Gastroesophageal sphincter (tissue), 3 donors: ENCODE results near the gene BRD1.

Source experiments
- EP300 ChIP-seq: sonication (generic); formaldehyde crosslinking; IDR thresholded peaks from one replicate; pipeline ENCODE4 v1.6.1; 2017; ENCODE audit warnings: antibody characterized with exemption, mild to moderate bottlenecking
- POLR2A ChIP-seq, 2 donors: fragments of 450-650 bp; IDR thresholded peaks; one replicate each; pipeline ENCODE4 v1.6.1; 2017; ENCODE audit warnings: antibody characterized with exemption in 2 of 2, mild to moderate bottlenecking in 2 of 2, moderate library complexity in 1 of 2
- POLR2AphosphoS5 ChIP-seq: sonication (generic); formaldehyde crosslinking; IDR thresholded peaks from one replicate; pipeline ENCODE4 v1.6.1; 2017; ENCODE audit warnings: antibody characterized with exemption
- TF ChIP-seq, protein P1 (sequence below), 4 experiments: fragments of 200-600 bp in 2 of 4; fragments of 450-650 bp in 2 of 4; sonication (generic) in 1 of 4; IDR thresholded peaks; one replicate each; pipeline ENCODE4 v1.5.1; 2017 to 2019; ENCODE audit warnings: antibody characterized with exemption in 4 of 4, mild to moderate bottlenecking in 2 of 4, moderate library complexity in 2 of 4

DNA sequence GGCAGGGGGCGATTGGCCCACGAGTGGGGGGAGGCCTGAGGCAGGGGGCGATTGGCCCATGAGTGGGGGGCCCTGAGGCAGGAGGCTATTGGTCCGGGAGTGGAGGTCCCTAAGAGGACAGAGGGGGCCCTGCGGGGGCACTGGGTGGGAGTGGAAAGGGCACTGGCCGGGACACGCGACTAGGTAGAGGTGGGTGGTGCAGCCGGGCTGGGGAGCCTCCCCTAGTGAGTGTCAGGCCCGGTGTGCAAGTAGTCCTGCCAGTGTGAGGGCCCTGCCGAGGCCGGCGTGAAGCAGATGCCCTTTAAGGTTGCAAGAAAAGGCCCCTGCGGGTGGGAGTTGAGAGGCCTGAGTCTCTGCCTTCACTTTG is 909 bp upstream of the BRD1 start:
- TF ChIP-seq, protein P1, sequence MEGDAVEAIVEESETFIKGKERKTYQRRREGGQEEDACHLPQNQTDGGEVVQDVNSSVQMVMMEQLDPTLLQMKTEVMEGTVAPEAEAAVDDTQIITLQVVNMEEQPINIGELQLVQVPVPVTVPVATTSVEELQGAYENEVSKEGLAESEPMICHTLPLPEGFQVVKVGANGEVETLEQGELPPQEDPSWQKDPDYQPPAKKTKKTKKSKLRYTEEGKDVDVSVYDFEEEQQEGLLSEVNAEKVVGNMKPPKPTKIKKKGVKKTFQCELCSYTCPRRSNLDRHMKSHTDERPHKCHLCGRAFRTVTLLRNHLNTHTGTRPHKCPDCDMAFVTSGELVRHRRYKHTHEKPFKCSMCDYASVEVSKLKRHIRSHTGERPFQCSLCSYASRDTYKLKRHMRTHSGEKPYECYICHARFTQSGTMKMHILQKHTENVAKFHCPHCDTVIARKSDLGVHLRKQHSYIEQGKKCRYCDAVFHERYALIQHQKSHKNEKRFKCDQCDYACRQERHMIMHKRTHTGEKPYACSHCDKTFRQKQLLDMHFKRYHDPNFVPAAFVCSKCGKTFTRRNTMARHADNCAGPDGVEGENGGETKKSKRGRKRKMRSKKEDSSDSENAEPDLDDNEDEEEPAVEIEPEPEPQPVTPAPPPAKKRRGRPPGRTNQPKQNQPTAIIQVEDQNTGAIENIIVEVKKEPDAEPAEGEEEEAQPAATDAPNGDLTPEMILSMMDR (IDR thresholded peaks at IDR 0.05) = no peak
- TF ChIP-seq POLR2AphosphoS5 = no peak
- TF ChIP-seq EP300 = no peak
- TF ChIP-seq POLR2A (IDR thresholded peaks at IDR 0.05) = no peak
